Osteoblast (primary cell): ENCODE data around the gene HDGFL2. TPM values are rescaled to one million over a fixed set of nuclear protein-coding genes. Genes with fewer than 3 reads are reported as not detected.
"Not testable (repeated sequence)": the region's sequence is repeated elsewhere in the genome, so short reads cannot be mapped to it uniquely, and the experiment has no call there.

Experiments
- DNase-seq: peaks from one replicate; pipeline ENCODE4 v3.0.0; 2011; ENCODE audit warnings: low spot score, mixed read lengths; ENCODE audit not compliant: insufficient read length; ENCODE audit errors: missing footprints
- H2AFZ ChIP-seq: 2 replicates; pipeline ENCODE4 v1.6.0; 2011; ENCODE audit warnings: mild to moderate bottlenecking, low read length
- H3K27ac ChIP-seq: 2 replicates; pipeline ENCODE4 v1.5.1; 2011; ENCODE audit warnings: mild to moderate bottlenecking, low read depth, low read length, moderate library complexity
- H3K27me3 ChIP-seq: 2 replicates; pipeline ENCODE4 v1.6.0; 2012; ENCODE audit warnings: mild to moderate bottlenecking, control low read depth, inconsistent platforms, low read length, moderate library complexity; ENCODE audit not compliant: insufficient read depth
- H3K36me3 ChIP-seq: 2 replicates; pipeline ENCODE4 v1.5.1; 2011; ENCODE audit warnings: mild to moderate bottlenecking, low read length, control low read depth, moderate library complexity; ENCODE audit not compliant: insufficient read depth
- H3K4me1 ChIP-seq: 2 replicates; pipeline ENCODE4 v1.5.1; 2011; ENCODE audit warnings: mild to moderate bottlenecking, low read length, control low read depth, moderate library complexity; ENCODE audit not compliant: insufficient read depth
- H3K4me2 ChIP-seq: 2 replicates; pipeline ENCODE4 v1.6.0; 2011; ENCODE audit warnings: mild to moderate bottlenecking, low read length; ENCODE audit not compliant: insufficient read depth
- H3K4me3 ChIP-seq: fragments of 200-600 bp; sonication (generic); 3 replicates; pipeline ENCODE4 v1.5.1; 2012; ENCODE audit warnings: mild to moderate bottlenecking, low read length, inconsistent platforms; ENCODE audit not compliant: insufficient read depth
- H3K79me2 ChIP-seq: 2 replicates; pipeline ENCODE4 v1.6.0; 2012; ENCODE audit warnings: mild to moderate bottlenecking, low read length, control low read depth, inconsistent platforms; ENCODE audit not compliant: insufficient read depth
- H3K9me3 ChIP-seq: 2 replicates; pipeline ENCODE4 v1.5.1; 2011; ENCODE audit warnings: low read depth, low read length, control low read depth
- H4K20me1 ChIP-seq: 2 replicates; pipeline ENCODE4 v1.6.0; 2012; ENCODE audit warnings: mild to moderate bottlenecking, low read length, control low read depth; ENCODE audit not compliant: insufficient read depth
- CTCF ChIP-seq: IDR thresholded peaks from 2 replicates; pipeline ENCODE4 v1.5.1; 2011; ENCODE audit warnings: mild to moderate bottlenecking, low read depth, low read length, moderate library complexity; ENCODE audit errors: extremely low read depth
- total RNA-seq: library from RNA; depleted of rRNA; stranded (reverse); fragments of >200 nt; gene quantifications from 2 replicates; pipeline ENCODE4 v1.2.3, GENCODE V29; 2012

Gene HDGFL2
- total RNA-seq, 1 donor: 48.5 TPM

GRCh38 chr19:4525563-4526002 lies 53.5 kb downstream of the HDGFL2 start:
- H3K27ac ChIP-seq: no peak overlapping the region
- H3K4me2 ChIP-seq: no peak overlapping the region
- no peaks in the 10 kb centered on the region for H3K27me3 ChIP-seq
- H3K79me2 ChIP-seq: no peaks in the 10 kb centered on the region
- no peak for DNase-seq
- TF ChIP-seq CTCF: no peak
- no peak overlapping the region for H2AFZ ChIP-seq
- H4K20me1 ChIP-seq: no peaks in the 10 kb centered on the region
- H3K4me1 ChIP-seq: peaks cover 2% of the 10 kb centered on the region
- no peaks in the 10 kb centered on the region for H3K36me3 ChIP-seq
- H3K4me3 ChIP-seq: no peak overlapping the region
- no peaks in the 10 kb centered on the region for H3K9me3 ChIP-seq

- not testable (repeated sequence) for H3K27me3 ChIP-seq, DNase-seq, H3K79me2 ChIP-seq, H3K9me3 ChIP-seq, H3K4me3 ChIP-seq, H2AFZ ChIP-seq, H3K4me1 ChIP-seq, H4K20me1 ChIP-seq, H3K4me2 ChIP-seq, H3K36me3 ChIP-seq, H3K27ac ChIP-seq
Measured at GRCh38 chr19:4527377-4527776, 55.3 kb downstream of the HDGFL2 start.

- no peaks in the 10 kb centered on the region for H3K27me3 ChIP-seq
- H4K20me1 ChIP-seq: no peaks in the 10 kb centered on the region
- H3K4me3 ChIP-seq: no peak overlapping the region
- no peak for DNase-seq
- no peak overlapping the region for H3K27ac ChIP-seq
- H3K4me1 ChIP-seq: no peaks in the 10 kb centered on the region
- no peaks in the 10 kb centered on the region for H3K36me3 ChIP-seq
- H2AFZ ChIP-seq: no peak overlapping the region
- H3K79me2 ChIP-seq: no peaks in the 10 kb centered on the region
- H3K4me2 ChIP-seq: no peak overlapping the region
- TF ChIP-seq CTCF: no peak
- no peaks in the 10 kb centered on the region for H3K9me3 ChIP-seq
Measured at GRCh38 chr19:4528843-4529242, 56.7 kb downstream of the HDGFL2 start.

DNA sequence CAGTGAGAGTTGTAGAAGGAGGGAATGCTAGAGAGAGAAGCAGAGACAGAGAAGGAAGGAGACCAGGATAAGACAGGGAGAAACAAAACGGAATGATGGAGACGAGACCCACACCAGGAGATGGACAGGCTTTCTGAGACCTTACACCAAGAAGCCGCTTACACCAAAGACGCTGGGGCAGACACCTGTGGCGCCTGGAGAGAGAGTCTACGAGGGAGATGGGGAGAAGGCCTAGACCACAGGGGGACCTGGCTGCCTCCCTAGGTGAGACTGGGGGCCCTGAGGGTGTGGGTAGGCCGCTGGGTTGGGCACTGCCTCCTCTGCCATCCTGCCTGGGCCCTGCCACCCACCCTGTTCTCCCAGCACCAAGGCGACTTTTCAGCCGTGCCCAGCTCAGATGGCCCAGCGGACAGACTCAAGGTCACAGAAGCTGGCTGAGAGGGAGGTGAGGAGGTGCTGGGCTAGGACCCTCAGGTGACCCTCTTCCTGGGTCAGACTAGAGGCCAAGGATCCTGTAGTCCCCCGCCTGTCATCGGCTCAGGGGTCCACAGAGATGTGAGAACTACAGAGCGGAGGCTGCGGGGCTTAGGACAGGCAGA lies 57.9 kb downstream of the HDGFL2 start:
- no peaks in the 10 kb centered on the region for H3K79me2 ChIP-seq
- no peaks in the 10 kb centered on the region for H3K4me1 ChIP-seq
- no peak overlapping the region for H3K27ac ChIP-seq
- H3K27me3 ChIP-seq: no peaks in the 10 kb centered on the region
- H3K4me2 ChIP-seq: no peak overlapping the region
- H3K4me3 ChIP-seq: no peak overlapping the region
- H3K9me3 ChIP-seq: no peaks in the 10 kb centered on the region
- H3K36me3 ChIP-seq: no peaks in the 10 kb centered on the region
- DNase-seq: no peak
- H4K20me1 ChIP-seq: no peaks in the 10 kb centered on the region
- no peak for TF ChIP-seq CTCF
- no peak overlapping the region for H2AFZ ChIP-seq
